Trophoblast cell (in vitro differentiated cells and primary cell): ENCODE results near the gene RAD54L.

Experiments
- DNase-seq, 2 donors: peaks; one replicate each; pipeline ENCODE4 v3.0.0-alpha.2; 2016
- H2AFZ ChIP-seq: 2 replicates; pipeline ENCODE4 v1.6.1; 2013; ENCODE audit warnings: low read length, moderate library complexity, mild to moderate bottlenecking; ENCODE audit not compliant: insufficient read depth, poor library complexity
- H2AK5ac ChIP-seq: 2 replicates; pipeline ENCODE4 v1.6.1; 2013; ENCODE audit warnings: mild to moderate bottlenecking, low read length
- H2BK120ac ChIP-seq: 2 replicates; pipeline ENCODE4 v1.6.1; 2013; ENCODE audit warnings: low read length, mild to moderate bottlenecking, moderate library complexity; ENCODE audit not compliant: insufficient read depth, poor library complexity
- H2BK12ac ChIP-seq: 2 replicates; pipeline ENCODE4 v1.6.1; 2013; ENCODE audit warnings: mild to moderate bottlenecking, low read length, moderate library complexity
- H2BK5ac ChIP-seq: 2 replicates; pipeline ENCODE4 v1.6.1; 2013; ENCODE audit warnings: low read length, low read depth, moderate library complexity, mild to moderate bottlenecking; ENCODE audit not compliant: poor library complexity
- H3K14ac ChIP-seq: 2 replicates; pipeline ENCODE4 v1.6.1; 2013; ENCODE audit warnings: mild to moderate bottlenecking, low read length
- H3K18ac ChIP-seq: 2 replicates; pipeline ENCODE4 v1.6.1; 2013; ENCODE audit warnings: mild to moderate bottlenecking, low read length
- H3K23ac ChIP-seq: 2 replicates; pipeline ENCODE4 v1.6.1; 2013; ENCODE audit warnings: low read length
- H3K27ac ChIP-seq: 2 replicates; pipeline ENCODE4 v1.5.1; 2013; ENCODE audit warnings: low read depth, mild to moderate bottlenecking, inconsistent platforms, low read length, moderate library complexity
- H3K27me3 ChIP-seq: 2 replicates; pipeline ENCODE4 v1.6.1; 2013; ENCODE audit warnings: inconsistent platforms, mild to moderate bottlenecking, low read length, moderate library complexity; ENCODE audit not compliant: insufficient read depth
- H3K36me3 ChIP-seq, 2 experiments: 1 replicate in 1 of 2; 2 replicates in 1 of 2; pipeline ENCODE4 v1.6.1; 2013; ENCODE audit warnings: low read length in 2 of 2, mild to moderate bottlenecking in 2 of 2, moderate library complexity in 1 of 2; ENCODE audit not compliant: insufficient read depth in 2 of 2, control insufficient read depth in 1 of 2
- H3K4ac ChIP-seq: 2 replicates; pipeline ENCODE4 v1.6.1; 2013; ENCODE audit warnings: low read depth, mild to moderate bottlenecking, low read length, moderate library complexity
- H3K4me1 ChIP-seq, 2 experiments: 1 replicate in 1 of 2; 2 replicates in 1 of 2; pipeline ENCODE4 v1.6.1; 2013; ENCODE audit warnings: low read length in 2 of 2, mild to moderate bottlenecking in 2 of 2, moderate library complexity in 1 of 2; ENCODE audit not compliant: insufficient read depth in 2 of 2, control insufficient read depth in 1 of 2
- H3K4me2 ChIP-seq: 2 replicates; pipeline ENCODE4 v1.6.1; 2013; ENCODE audit warnings: inconsistent platforms, mild to moderate bottlenecking, low read length, moderate library complexity
- H3K4me3 ChIP-seq: 2 replicates; pipeline ENCODE4 v1.5.1; 2013; ENCODE audit warnings: mild to moderate bottlenecking, low read depth, low read length, inconsistent platforms
- H3K79me1 ChIP-seq: one replicate; pipeline ENCODE4 v1.6.1; 2013; ENCODE audit warnings: low read length
- H3K79me2 ChIP-seq: 2 replicates; pipeline ENCODE4 v1.6.1; 2013; ENCODE audit warnings: low read length, mild to moderate bottlenecking; ENCODE audit not compliant: control insufficient read depth, insufficient read depth, poor library complexity
- H3K9ac ChIP-seq: 2 replicates; pipeline ENCODE4 v1.6.1; 2013; ENCODE audit warnings: mild to moderate bottlenecking, low read length
- H3K9me3 ChIP-seq: 2 replicates; pipeline ENCODE4 v1.6.1; 2013; ENCODE audit warnings: low read depth, mild to moderate bottlenecking, control low read depth, inconsistent platforms, low read length; ENCODE audit not compliant: insufficient read depth
- H4K12ac ChIP-seq: 2 replicates; pipeline ENCODE4 v1.6.1; 2013; ENCODE audit warnings: low read depth, mild to moderate bottlenecking, low read length, moderate library complexity
- H4K8ac ChIP-seq: 2 replicates; pipeline ENCODE4 v1.6.1; 2013; ENCODE audit warnings: low read depth, mild to moderate bottlenecking, low read length, moderate library complexity
- H4K91ac ChIP-seq: one replicate; pipeline ENCODE4 v1.6.1; 2013; ENCODE audit warnings: low read depth, mild to moderate bottlenecking, low read length, moderate library complexity
- WGBS: extraction: QIAGEN DNeasy Blood & Tissue Kit; methylation state at CpG from one replicate; pipeline ENCODE4 v1.1.7; 2013; ENCODE audit warnings: missing lambda C conversion rate; ENCODE audit not compliant: insufficient read length, insufficient coverage; ENCODE audit errors: extremely low coverage; 5-methylcytosine and 5-hydroxymethylcytosine counted together

Gene RAD54L

DNA sequence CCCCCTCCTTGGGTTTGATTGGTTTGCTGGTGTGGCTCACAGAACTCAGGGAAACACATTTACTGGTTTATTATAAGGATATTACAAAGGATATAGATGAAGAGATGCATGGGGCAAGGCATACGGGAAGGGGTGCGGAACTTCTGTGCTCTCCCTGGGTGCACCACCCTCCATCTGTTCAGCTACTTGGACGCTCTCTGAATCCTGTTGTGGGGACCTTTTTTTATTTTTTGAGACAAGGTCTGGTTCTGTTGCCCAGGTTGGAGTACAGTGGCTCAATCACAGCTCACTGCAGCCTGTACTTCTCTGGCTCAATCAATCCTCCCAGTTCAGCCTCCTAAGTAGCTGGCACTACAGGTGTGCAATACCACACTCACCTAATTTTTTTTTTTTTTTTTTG lies 37.0 kb upstream of the RAD54L start:
- peak overlapping the region; percentile 94 for H2BK12ac ChIP-seq
- H3K4ac ChIP-seq, result peak overlapping the region; percentile 52
- peak overlapping the region; percentile 68 for H3K18ac ChIP-seq
- H2BK120ac ChIP-seq, result peak overlapping the region; percentile 91
- no peak for DNase-seq
- no peak overlapping the region for H3K9ac ChIP-seq
- H2AK5ac ChIP-seq, result peak overlapping the region; percentile 68
- H4K91ac ChIP-seq, result peak overlapping the region; percentile 81
- H3K79me1 ChIP-seq, result peaks cover 9% of the 10 kb centered on the region
- H3K4me3 ChIP-seq, result no peak overlapping the region
- H3K4me2 ChIP-seq, result no peak overlapping the region
- no peak overlapping the region for H3K23ac ChIP-seq
- H2BK5ac ChIP-seq, result peak overlapping the region; percentile 86
- H3K27me3 ChIP-seq, result no peaks in the 10 kb centered on the region
- peaks cover 16 to 17% of the 10 kb centered on the region in 2 experiments for H3K4me1 ChIP-seq
- H4K12ac ChIP-seq, result no peak overlapping the region
- no peak overlapping the region for H2AFZ ChIP-seq
- H4K8ac ChIP-seq, result peak overlapping the region; percentile 50
- H3K79me2 ChIP-seq, result no peaks in the 10 kb centered on the region
- H3K9me3 ChIP-seq, result no peaks in the 10 kb centered on the region
- peak overlapping the region; percentile 57 for H3K14ac ChIP-seq
- no CpG with 5 or more reads among the region's 3 CpGs for WGBS
- no peaks in the 10 kb centered on the region for H3K36me3 ChIP-seq
- H3K27ac ChIP-seq, result peak overlapping the region; percentile 76

DNA sequence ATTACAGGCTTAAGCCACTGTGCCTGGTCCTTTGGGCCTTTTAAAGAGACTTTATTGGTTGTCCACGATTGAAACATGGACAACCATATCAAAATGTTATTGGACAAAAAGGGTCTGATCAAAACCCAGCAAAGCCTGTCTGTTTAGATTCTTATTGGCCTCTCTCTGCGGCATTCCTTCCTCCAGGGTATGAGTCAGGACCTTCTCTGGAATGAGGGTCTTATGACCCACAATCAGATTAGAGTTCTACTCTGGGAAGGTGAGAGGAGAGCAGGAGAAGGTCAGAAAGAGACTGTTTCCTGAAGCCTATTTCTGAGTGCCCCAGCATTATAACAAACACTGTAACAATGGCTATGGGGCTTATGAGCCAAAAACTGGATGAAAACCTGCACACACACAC lies 36.5 kb upstream of the RAD54L start:
- Histone ChIP-seq H2AK5ac (no peak overlapping the region), H3K4me3 (no peak overlapping the region), H2AFZ (no peak overlapping the region), H4K91ac (peak overlapping the region; percentile 81), H3K36me3 (no peaks in the 10 kb centered on the region), H3K9me3 (no peaks in the 10 kb centered on the region), H3K23ac (no peak overlapping the region), H3K9ac (no peak overlapping the region), H3K4ac (peak overlapping the region; percentile 52), H3K79me2 (no peaks in the 10 kb centered on the region), H2BK120ac (peak overlapping the region; percentile 79), H2BK12ac (peak overlapping the region; percentile 52), H3K4me2 (no peak overlapping the region), H3K14ac (no peak overlapping the region), H4K8ac (peak overlapping the region; percentile 39), H3K27me3 (no peaks in the 10 kb centered on the region), H3K4me1 (peaks cover 13% of the 10 kb centered on the region in 2 experiments), H3K79me1 (peaks cover 9% of the 10 kb centered on the region), H4K12ac (no peak overlapping the region), H2BK5ac (peak overlapping the region; percentile 86), H3K18ac (peak overlapping the region; percentile 46), H3K27ac (peak overlapping the region; percentile 76)
- DNase-seq, result peak; percentile 70 to 88
- WGBS, result no CpG with 5 or more reads among the region's 2 CpGs

DNA sequence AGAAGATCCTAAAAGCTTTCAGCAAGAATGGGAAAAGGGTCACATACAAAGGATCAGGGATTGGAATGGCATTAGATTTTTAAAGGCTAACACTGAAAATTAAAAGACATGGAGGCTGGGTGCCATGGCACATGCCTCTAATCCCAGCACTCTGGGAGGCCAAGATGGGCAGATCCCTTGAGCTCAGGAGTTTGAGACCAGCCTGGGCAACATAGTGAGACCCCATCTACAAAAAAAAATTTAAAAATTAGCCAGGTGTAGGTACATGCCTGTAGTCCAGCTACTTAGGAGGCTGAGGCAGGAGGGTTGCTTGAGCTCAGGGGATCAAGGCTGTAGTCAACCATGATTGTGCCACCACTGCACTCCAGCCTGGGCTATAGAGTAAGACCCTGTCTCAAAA lies 32.1 kb upstream of the RAD54L start:
- Histone ChIP-seq H3K9ac (no peak overlapping the region), H3K14ac (no peak overlapping the region)
- DNase-seq, result no peak

DNA sequence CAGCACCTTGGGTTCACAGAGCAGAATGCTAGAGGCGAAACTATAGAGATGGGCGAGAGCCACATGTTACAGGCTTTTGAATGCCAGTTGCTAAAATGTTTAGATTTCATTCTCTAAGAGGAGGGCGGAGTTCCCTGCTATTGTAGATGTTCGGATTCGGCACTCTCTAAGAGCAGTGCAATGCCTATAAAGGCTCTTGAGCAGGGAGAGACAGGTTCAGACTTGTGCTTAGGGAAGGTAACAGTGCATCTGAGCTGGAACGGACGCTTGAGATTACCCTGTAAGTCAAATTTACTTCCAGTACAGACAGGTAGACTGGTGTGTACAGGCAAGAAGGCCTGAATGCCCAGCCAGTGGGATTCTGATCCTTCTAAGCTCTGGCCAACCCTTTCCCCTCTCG lies 29.1 kb upstream of the RAD54L start:
- Histone ChIP-seq H3K27me3 (no peaks in the 10 kb centered on the region), H3K79me1 (no peaks in the 10 kb centered on the region)
- no CpG with 5 or more reads among the region's 8 CpGs for WGBS

More for the DNA sequence above, 32.1 kb upstream of the RAD54L start:
- no peak overlapping the region for H2AK5ac ChIP-seq
- no peak overlapping the region for H3K18ac ChIP-seq
- no peaks in the 10 kb centered on the region for H3K36me3 ChIP-seq
- H4K91ac ChIP-seq, result no peak overlapping the region
- no peak overlapping the region for H3K27ac ChIP-seq
- H3K4me1 ChIP-seq, result peaks cover 7 to 10% of the 10 kb centered on the region in 2 experiments
- H2BK12ac ChIP-seq, result no peak overlapping the region
- H3K4me2 ChIP-seq, result no peak overlapping the region
- no peak overlapping the region for H3K4me3 ChIP-seq
- no peak overlapping the region for H3K23ac ChIP-seq
- H3K4ac ChIP-seq, result no peak overlapping the region
- no peak overlapping the region for H2AFZ ChIP-seq
- H2BK120ac ChIP-seq, result no peak overlapping the region
- H4K12ac ChIP-seq, result no peak overlapping the region
- no peak overlapping the region for H4K8ac ChIP-seq
- no peaks in the 10 kb centered on the region for H3K9me3 ChIP-seq
- no peak overlapping the region for H2BK5ac ChIP-seq
- peaks cover 6% of the 10 kb centered on the region for H3K79me1 ChIP-seq
- no peaks in the 10 kb centered on the region for H3K27me3 ChIP-seq
- H3K79me2 ChIP-seq, result no peaks in the 10 kb centered on the region

More for the DNA sequence above, 29.1 kb upstream of the RAD54L start:
- H3K79me2 ChIP-seq, result no peaks in the 10 kb centered on the region
- H3K18ac ChIP-seq, result no peak overlapping the region
- H3K4me2 ChIP-seq, result no peak overlapping the region
- H3K36me3 ChIP-seq, result no peaks in the 10 kb centered on the region
- H3K9ac ChIP-seq, result no peak overlapping the region
- no peak overlapping the region for H2BK5ac ChIP-seq
- H4K91ac ChIP-seq, result peak overlapping the region; percentile 0
- no peak overlapping the region for H3K14ac ChIP-seq
- no peaks in the 10 kb centered on the region for H3K9me3 ChIP-seq
- no peak for DNase-seq
- H2BK120ac ChIP-seq, result no peak overlapping the region
- H3K23ac ChIP-seq, result no peak overlapping the region
- H3K4me3 ChIP-seq, result no peak overlapping the region
- H2BK12ac ChIP-seq, result no peak overlapping the region
- no peak overlapping the region for H3K4ac ChIP-seq
- H2AFZ ChIP-seq, result no peak overlapping the region
- no peak overlapping the region for H2AK5ac ChIP-seq
- no peak overlapping the region for H3K27ac ChIP-seq
- H4K12ac ChIP-seq, result no peak overlapping the region
- no peak overlapping the region for H4K8ac ChIP-seq
- H3K4me1 ChIP-seq, result no peaks in the 10 kb centered on the region
